HG02938 (cell line): ENCODE data around the gene LRRC37A2.
"Not testable (repeated sequence)": the region's sequence is repeated elsewhere in the genome, so short reads cannot be mapped to it uniquely, and the experiment has no call there.

ENCODE experiments used
- ATAC-seq: cut with Tn5 transposase; IDR thresholded peaks from one replicate; pipeline ENCODE4 v1.9.1; 2021; ENCODE audit warnings: mild to moderate bottlenecking, moderate library complexity; ENCODE audit not compliant: unreplicated experiment

Gene LRRC37A2

GRCh38 chr17:46591332-46591731 is 79.1 kb downstream of the LRRC37A2 start:
- ATAC-seq = peak; percentile 64

- not testable (repeated sequence) for ATAC-seq
These were observed 86.2 kb downstream of the LRRC37A2 start for GRCh38 chr17:46598344-46598931.

DNA sequence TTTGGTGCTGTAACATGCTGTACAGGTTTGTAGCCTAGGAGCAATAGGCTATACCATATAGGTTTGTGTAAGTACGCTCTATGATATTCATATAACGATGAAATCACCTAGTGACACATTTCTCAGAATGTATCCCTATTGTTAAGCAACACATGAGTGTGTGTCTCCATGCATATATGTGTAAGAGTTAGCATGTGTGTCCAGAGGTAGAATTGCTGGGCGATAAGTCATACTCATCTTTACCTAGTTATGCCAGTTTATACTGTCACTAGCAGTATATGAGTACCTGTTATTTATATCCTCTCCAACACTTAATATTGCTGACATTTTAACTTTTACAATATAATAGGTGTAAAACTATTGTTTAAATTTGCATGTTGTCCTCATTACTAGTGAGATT is 88.5 kb downstream of the LRRC37A2 start:
- ATAC-seq = not testable (repeated sequence)

DNA sequence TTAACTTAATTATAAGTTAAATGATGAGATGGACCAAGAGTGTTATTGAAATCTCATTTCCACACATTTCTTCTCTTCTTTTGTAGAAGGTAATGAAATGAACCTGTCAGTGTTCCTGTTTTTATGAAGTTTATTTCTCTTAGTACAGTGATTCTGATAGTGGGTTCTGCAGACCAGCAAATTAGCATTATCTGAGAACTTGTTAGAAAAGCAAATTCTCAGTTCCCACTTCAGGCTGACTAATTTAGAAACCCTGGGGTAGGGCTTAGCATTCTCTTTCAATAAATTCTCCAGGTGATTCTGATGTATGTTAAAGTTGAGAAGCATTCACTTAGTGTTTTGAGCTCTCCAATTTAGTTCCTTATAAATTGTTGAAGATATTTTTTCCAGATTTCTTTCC is 90.9 kb downstream of the LRRC37A2 start:
- peak; percentile 68 for ATAC-seq
